ENCODE data around the gene ARID4A. TPM values are rescaled to one million over a fixed set of nuclear protein-coding genes. Genes with fewer than 3 reads are reported as not detected.

The ARID4A gene
- total and polyA plus RNA-seq, 2 of the 13 experiments (the other 11 are each of a cell fraction or from before 2014, with no cell fraction given) = 7.2 to 9.7 TPM

- no peak for TF ChIP-seq ZNF136 (CRISPR knock-in tag; IDR thresholded peaks at IDR 0.05; ENCODE audit: low read depth)
- TF ChIP-seq NR2F1 (CRISPR knock-in tag; IDR thresholded peaks at IDR 0.05) = no peak
- TF ChIP-seq HMGA1 (CRISPR knock-in tag; conservative IDR thresholded peaks at IDR 0.05) = no peak
- 0 out of 2 replicates have a peak, but pooled peaks have one; percentile 2 for TF ChIP-seq MED1 (CRISPR knock-in tag; IDR thresholded peaks at IDR 0.05)
- no peak for TF ChIP-seq ZNF775 (CRISPR knock-in tag; IDR thresholded peaks at IDR 0.05; ENCODE audit: borderline replicate concordance)
- no peak for TF ChIP-seq IRF2 (CRISPR knock-in tag; IDR thresholded peaks at IDR 0.05)
- no peak for TF ChIP-seq SCMH1 (CRISPR knock-in tag; IDR thresholded peaks at IDR 0.05; ENCODE audit: borderline replicate concordance)
- TF ChIP-seq ZNF33B (CRISPR knock-in tag; IDR thresholded peaks at IDR 0.05) = peak; percentile 48; the same call in 1 of the 2 replicates
- no peak for TF ChIP-seq ZBTB43 (CRISPR knock-in tag; conservative IDR thresholded peaks at IDR 0.05)
- 0 out of 2 replicates have a peak, but pooled peaks have one; percentile 12 for TF ChIP-seq TBX3 (IDR thresholded peaks at IDR 0.05; ENCODE audit: borderline replicate concordance)
- no peak for TF ChIP-seq ZC3H4 (CRISPR knock-in tag; IDR thresholded peaks at IDR 0.05; ENCODE audit: borderline replicate concordance)
- no peak for TF ChIP-seq MXD3 (CRISPR knock-in tag; IDR thresholded peaks at IDR 0.05)
- TF ChIP-seq AFF4 (CRISPR knock-in tag; IDR thresholded peaks at IDR 0.05) = no peak
- no peak for TF ChIP-seq EZH2 (conservative IDR thresholded peaks at IDR 0.05; ENCODE audit: low read depth, low read length)
- TF ChIP-seq KLF16 (CRISPR knock-in tag; IDR thresholded peaks at IDR 0.05) = 0 out of 4 replicates have a peak, but pooled peaks of 1 of the 2 experiments have one; percentile 13
- no peak for TF ChIP-seq FOXP1 (IDR thresholded peaks at IDR 0.05)
- TF ChIP-seq FOXP1 (CRISPR knock-in tag; IDR thresholded peaks at IDR 0.05) = no peak
- TF ChIP-seq ZNF446 (CRISPR knock-in tag; IDR thresholded peaks at IDR 0.05) = no peak; the same call in 1 of the 2 replicates
- no peak for TF ChIP-seq AGO2 (optimal IDR thresholded peaks at IDR 0.05; ENCODE audit: low read depth, low read length)
- no peak for TF ChIP-seq MYNN (CRISPR knock-in tag; IDR thresholded peaks at IDR 0.05; ENCODE audit: low read depth)
- TF ChIP-seq ZNF383 (CRISPR knock-in tag; IDR thresholded peaks at IDR 0.05; ENCODE audit: borderline replicate concordance) = no peak
- no peak for TF ChIP-seq ZNF891 (CRISPR knock-in tag; IDR thresholded peaks at IDR 0.05)
- peak; percentile 53; the same call in 1 of the 2 replicates for TF ChIP-seq ZMYM3 (CRISPR knock-in tag; IDR thresholded peaks at IDR 0.05)
Observed at GRCh38 chr14:58395562-58395811, 97.1 kb downstream of the ARID4A start (continued).

All from HepG2 (cell line).